RCC 7860 (cell line): ENCODE data around the gene CYFIP2.

Experiments used
- DNase-seq: peaks from one replicate; pipeline ENCODE4 v3.0.0-alpha.2; 2015; ENCODE audit warnings: low spot score
- FAIRE-seq: peaks from 2 replicates; lab custom pipeline; 2012; peaks lifted over from hg19 to GRCh38; lab: Jason Lieb, UNC

The CYFIP2 gene

GRCh38 chr5:157253547-157253946 is 12.4 kb upstream of the CYFIP2 start:
- no peak for DNase-seq
- FAIRE-seq: no peak

DNA sequence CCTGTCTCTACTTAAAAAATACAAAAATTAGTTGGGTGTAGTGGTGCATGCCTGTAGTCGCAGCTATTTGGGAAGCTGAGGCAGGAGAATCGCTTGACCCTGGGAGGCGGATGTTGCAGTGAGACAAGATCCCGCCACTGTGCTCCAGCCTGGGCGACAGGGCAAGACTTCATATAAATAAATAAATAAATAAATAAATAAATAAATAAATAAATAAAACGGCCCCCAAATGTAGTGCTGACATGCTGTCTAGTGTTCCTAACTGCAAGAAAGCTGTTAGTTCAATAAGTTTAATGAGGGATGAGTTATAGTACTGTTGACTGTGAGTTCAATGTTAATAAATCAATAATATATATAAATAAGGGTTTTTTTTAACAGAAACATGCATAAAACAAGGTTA is 7.5 kb upstream of the CYFIP2 start:
- no peak for DNase-seq
- FAIRE-seq: no peak

DNA sequence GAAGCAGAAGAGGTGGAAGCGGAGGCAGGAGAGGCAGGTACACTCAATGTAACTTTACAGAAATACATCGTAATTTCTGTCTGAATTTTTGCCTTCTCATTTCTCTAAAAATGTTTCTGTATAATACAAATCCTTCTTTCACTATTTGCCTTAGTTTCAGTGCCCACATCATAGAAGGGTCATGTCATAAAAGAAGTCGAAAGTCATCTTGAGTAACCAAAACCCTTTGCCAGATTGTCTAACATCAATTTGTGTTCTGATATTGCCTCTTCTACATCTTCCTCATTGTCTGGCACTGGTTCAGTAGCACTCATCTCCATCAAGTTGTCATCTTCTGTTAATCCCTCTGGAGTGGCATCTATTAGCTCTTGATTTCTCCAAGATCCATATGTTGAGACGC is 6.2 kb upstream of the CYFIP2 start:
- DNase-seq: no peak
- FAIRE-seq: no peak

GRCh38 chr5:157263496-157264090 is 2.3 kb upstream of the CYFIP2 start:
- FAIRE-seq (no peak), DNase-seq (no peak)

DNA sequence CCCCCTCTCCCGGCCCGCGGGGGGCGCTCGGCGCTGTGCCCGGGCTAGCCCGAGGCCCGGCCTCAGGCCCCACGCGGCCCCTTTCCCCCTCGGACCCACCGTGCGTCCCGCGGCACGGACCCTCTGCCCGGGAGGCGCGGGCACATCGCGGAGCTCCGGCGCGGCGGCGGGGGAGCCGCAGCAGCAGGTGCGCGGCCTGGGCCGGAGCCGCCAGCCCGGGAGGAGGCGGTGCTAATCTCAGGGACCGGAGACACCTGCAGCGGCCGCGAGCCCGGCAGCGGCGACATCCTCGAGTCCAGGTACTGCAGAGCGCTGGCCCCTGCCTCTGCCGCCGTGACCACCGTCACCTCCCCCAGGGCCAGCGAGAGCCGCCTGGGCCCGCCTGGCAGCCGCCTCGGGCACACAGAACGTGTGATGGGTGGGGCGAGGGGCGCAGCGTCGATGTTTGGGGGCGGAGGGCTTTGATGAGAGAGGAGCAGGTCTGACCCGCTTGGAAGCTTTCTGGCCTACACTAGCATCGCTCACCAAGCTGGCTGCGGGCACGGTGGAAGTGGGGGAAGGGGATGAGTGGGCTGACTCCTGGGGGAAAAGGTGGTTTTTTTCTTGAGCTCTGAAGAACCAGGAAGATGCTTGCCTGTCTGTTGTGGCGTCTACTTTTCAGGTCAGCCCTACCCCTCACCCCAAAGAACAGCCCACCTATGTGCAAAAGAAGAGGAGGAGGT is 524 bp downstream of the CYFIP2 start:
- FAIRE-seq: no peak
- DNase-seq: no peak

- no peak for FAIRE-seq
- no peak for DNase-seq
These were observed 1.1 kb downstream of the CYFIP2 start for GRCh38 chr5:157267025-157267424.

GRCh38 chr5:157267761-157268480 is 2.0 kb downstream of the CYFIP2 start:
- DNase-seq: no peak
- no peak for FAIRE-seq

GRCh38 chr5:157269165-157269671 is 3.3 kb downstream of the CYFIP2 start:
- FAIRE-seq: no peak
- DNase-seq: no peak

GRCh38 chr5:157269761-157270272 is 3.9 kb downstream of the CYFIP2 start:
- DNase-seq (no peak), FAIRE-seq (no peak)

GRCh38 chr5:157270771-157271170 is 4.8 kb downstream of the CYFIP2 start:
- DNase-seq (no peak), FAIRE-seq (no peak)

- no peak for FAIRE-seq
These were observed 5.9 kb downstream of the CYFIP2 start for GRCh38 chr5:157271740-157272271.

DNA sequence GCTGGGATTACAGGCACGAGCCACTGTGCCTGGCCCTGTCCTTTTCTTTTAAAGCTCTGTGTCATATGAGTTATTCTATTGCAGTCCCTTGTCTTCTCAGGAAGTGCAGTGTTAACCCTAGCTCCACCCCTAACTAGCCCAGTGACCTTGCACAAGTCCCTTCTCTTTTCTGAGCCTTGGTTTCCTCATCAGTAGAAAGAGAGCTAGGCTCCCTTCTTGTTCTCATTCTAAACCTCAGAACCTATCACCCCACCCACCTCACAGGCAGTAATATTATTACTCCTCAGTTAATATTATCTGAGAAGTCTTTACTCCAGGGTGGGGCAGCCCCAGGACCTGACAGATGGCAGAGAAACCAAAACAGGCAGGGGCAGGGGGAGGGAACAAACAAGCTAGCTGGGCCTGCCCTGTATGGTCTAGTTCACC is 7.2 kb downstream of the CYFIP2 start:
- FAIRE-seq (no peak), DNase-seq (no peak)

More at GRCh38 chr5:157271740-157272271, 5.9 kb downstream of the CYFIP2 start:
- DNase-seq: no peak

DNA sequence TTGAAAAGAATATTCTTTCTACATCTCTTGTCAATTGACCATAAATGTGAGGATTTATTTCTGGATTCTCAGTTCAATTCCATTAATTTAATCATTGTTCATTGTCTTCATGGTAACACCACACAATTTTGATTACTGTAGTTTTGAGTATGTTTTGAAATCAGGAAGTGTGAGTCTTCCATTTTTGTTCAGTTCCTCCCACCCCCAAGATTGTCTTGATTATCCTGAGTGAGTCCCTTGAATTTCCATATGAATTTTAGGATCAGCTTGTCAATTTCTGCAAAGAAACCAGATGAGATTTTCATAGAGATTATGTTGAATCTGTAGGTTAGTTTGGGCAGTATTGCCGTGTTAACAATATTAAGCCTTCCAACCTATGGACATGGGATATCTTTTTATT is 9.5 kb downstream of the CYFIP2 start:
- no peak for DNase-seq

DNA sequence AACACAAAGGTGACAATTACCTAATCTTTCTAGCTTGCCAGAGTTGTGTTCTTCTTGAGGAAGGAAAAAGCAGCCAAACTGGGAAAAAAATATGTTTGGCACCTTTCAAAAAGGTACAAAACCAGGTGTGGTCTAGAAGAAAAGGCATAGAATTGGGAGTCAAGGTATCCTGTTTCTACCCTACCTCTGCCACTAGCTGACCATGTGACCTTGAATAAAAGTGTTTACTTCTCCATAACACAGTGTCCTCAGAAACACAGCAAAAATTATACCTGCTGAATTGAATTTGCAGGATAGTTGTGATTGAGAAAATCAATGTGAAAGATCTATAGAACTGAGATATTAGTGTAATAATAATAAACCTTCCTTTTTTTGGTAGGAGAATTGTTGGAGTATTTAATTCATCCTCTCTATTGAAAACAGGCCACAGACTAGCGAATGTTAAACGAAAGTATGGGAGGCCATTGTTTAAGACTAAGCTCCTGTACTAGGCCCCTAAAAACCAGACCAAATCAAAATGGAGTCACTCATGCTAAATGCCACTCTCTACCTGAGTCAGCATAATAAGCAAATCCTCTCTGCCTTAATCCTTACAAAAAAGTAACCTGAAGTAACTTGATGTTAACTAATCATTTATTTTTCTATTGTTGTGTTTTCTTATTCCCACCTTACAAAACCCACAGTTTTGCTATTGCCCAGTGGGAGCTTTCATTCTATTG is 12.6 kb downstream of the CYFIP2 start:
- no peak for FAIRE-seq
- DNase-seq: no peak

More for the DNA sequence above, 9.5 kb downstream of the CYFIP2 start:
- no peak for FAIRE-seq

DNA sequence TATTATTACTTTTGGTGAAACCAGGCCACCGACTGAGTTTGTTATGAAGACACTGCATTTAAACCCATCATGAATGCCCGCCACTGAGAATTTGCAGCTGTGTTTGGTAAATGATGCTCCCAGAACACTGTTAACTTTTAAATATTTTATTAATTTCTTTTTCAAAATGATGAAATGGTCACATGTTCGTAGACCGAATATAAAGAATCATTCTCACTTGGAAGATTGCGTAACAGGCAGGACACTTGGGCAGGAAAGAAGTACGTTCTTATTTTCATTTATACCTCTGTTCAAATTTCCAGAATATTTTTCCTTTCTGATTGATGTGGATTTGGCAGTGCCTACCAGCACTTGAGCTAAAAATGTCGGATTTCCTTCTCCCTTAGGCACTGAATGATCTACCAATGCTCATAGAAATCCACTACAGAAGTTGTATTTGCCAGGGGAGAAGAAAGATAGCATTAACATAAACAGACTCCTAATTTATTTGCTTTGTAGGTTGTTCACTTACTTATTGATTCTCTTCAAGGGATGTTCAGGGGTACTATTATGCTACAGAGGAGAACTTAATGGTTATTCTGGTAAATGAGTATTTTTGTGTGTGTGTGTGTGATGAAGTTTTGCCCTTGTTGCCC is 13.8 kb downstream of the CYFIP2 start:
- DNase-seq: no peak
- FAIRE-seq: no peak

DNA sequence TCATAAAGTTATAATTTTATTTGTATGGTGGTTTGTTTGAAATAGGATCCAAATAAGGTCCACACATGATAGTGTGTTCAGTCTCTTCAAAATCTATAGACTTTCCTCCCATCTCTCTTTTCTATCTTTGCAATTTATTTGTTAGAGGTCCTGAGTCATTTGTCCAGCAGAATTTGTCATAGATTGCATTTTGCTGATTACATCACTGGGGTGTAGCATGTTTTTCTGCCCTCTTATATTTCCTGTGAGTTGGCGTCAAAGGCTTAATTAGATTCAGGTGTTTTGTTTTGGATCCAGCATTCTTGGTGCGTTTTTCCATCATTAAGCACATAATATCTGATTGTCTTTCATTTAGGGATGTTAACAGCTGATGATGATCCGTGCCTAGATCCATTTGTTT is 15.0 kb downstream of the CYFIP2 start:
- DNase-seq (no peak), FAIRE-seq (no peak)

GRCh38 chr5:157282150-157282549 is 16.2 kb downstream of the CYFIP2 start:
- DNase-seq: no peak
- no peak for FAIRE-seq

- DNase-seq: no peak
- no peak for FAIRE-seq
These were observed 17.5 kb downstream of the CYFIP2 start for GRCh38 chr5:157283434-157283833.

- FAIRE-seq (no peak), DNase-seq (no peak)
These were observed 18.7 kb downstream of the CYFIP2 start for GRCh38 chr5:157284458-157285212.
